ENCODE data around the gene SAC3D1.

Gene SAC3D1

GRCh38 chr11:65027213-65028067, 13.6 kb upstream of the SAC3D1 start, which contains the start of gene SNX15:
Gene SNX15 (plus strand): TSS chr11:65027439. CDS start chr11:65027538, 99 bp downstream.
- peak; percentile 85 to 87 for DNase-seq

- DNase-seq: no peak
These were observed 8.8 kb upstream of the SAC3D1 start for GRCh38 chr11:65032216-65032615.

GRCh38 chr11:65034423-65034822, 6.6 kb upstream of the SAC3D1 start:
- DNase-seq: no peak

DNA sequence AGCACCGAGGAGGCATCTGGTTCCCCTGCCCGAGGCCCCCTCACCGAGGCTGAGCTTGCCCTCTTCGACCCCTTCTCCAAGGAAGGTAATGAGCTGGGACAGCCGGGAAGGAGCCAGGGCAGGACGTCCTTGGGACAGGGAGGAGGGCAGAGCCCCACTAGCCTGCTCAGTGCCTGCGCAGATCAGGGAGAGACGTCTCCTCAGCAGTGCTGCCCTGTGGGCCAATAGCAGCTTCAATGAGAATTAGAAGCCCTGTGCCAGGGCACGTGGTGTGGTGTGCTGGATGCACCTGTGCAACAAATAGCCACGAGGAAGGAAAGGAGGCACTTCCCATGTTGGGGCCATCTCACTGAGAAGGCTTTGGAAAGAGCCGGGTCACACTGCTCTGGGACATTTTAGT, 5.4 kb upstream of the SAC3D1 start:
- DNase-seq: no peak

DNA sequence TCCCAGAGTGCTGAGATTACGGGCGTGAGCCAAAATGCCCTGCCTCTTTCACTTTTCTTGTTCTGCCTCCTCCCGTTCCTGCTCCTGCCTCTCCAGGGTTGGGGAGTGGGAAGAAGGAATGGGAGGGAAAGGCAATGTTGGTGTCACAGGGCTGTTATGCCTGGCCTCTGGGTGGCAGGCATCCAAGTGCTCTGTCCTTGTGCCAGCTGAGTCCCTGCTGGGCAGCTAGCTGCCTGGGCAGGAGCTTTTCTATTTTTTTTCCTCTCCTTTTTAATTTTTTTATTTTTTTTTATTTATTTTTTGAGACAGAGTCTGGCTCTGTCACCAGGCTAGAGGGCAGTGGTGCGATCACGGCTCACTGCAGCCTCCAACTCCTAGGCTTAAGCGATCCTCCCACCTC, 4.1 kb upstream of the SAC3D1 start:
- no peak for DNase-seq

DNA sequence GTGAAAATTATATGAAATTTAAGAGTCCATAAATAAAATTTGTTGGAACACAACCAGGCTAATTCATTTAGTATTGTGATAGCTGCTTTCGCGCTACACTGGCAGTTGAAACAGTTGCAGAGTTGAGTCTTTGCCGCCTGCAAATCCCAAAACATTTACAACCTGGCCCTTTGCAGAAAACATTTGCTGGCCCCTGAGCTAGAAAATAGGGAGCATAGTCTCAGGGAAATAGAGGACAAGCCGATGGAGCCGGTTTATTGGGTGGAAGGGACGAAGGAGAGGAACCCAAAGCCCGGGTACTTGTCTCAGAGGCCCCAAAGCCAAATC, 527 bp upstream of the SAC3D1 start:
- DNase-seq: no peak

DNA sequence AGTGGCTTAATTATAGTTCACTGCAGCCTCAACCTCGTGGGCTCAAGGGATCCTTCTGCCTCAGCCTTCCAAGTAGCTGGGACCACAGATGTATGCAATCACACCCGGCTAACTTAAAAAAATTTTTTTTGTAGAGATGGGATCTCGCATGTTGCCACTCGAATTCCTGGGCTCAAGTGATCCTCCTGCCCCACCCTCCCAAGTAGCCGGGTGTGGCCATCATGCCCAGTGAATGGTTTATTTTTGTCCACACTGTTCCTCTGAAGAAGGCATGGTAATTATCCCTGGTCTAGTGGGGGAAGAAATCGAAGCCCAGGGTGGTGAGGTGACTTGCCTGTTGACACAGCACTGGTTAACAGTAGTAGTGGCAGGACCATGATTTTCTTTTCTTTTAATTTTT, 1.9 kb downstream of the SAC3D1 start:
- DNase-seq: no peak

- no peak for DNase-seq
These were observed 3.0 kb downstream of the SAC3D1 start for GRCh38 chr11:65043881-65044501.

GRCh38 chr11:65045061-65045460, 4.1 kb downstream of the SAC3D1 start:
- DNase-seq: no peak

DNA sequence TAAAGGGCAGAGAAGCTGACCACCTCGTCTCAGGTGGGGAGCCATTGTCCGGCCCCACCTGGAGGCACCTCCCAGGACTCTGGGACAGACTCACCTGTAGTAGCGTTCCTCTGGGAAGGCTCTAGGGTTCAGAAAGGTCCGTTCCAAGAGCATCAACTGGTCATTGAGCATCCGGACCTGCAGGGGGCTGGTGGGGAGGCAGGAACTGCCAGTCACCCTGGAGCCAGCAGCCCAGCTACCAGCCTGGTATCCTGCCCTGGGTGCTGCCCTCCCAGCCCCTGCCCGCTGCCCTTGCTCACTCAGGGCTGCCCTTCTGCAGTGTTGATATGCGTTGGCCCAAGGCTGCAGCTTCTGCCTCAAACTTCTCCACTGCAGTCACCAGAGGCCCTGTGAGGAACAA, 4.7 kb downstream of the SAC3D1 start:
- DNase-seq: no peak

DNA sequence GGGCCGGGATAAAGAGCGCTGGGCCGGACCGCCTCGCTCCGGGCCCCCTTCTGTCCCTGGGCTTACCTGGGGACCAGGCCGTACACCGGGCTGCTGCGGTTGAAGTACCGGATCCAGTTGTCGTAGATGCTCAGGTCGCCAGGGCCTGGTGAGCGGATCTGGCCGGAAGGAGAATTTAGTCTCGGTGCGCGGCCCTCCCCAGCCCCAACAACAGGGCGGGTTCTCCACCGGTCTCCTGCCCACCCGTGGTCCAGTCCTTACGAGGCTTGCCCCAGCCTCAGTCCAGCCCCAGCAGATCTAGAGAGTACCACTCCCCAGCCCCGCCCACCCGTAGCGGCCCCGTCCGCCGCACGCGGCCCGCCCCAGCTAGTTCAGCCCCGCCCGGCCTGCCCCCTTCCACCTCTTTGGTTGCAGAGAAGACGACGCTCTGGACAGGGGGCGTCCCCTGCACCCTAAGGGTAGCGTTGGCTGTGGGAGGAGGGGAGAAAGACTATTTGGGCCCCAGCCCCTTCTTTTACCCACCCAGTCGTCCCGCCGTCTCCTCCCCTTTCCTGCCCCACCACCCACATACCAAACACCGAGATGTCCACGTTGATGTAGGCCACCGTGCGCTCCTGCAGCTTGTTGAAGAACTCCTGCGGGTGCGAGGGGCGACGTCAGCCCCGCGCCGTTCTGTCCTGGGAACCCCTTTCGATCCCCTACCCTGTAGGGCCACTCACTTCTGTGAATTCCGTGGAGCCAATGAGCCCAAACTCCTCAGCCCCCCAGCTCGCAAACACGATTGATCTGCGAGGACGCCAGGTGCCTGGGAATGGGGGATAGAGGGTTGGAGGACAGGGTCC, 6.8 kb downstream of the SAC3D1 start:
- DNase-seq: no peak

- no peak for DNase-seq
These were observed 10.4 kb downstream of the SAC3D1 start for GRCh38 chr11:65051398-65051858.

DNA sequence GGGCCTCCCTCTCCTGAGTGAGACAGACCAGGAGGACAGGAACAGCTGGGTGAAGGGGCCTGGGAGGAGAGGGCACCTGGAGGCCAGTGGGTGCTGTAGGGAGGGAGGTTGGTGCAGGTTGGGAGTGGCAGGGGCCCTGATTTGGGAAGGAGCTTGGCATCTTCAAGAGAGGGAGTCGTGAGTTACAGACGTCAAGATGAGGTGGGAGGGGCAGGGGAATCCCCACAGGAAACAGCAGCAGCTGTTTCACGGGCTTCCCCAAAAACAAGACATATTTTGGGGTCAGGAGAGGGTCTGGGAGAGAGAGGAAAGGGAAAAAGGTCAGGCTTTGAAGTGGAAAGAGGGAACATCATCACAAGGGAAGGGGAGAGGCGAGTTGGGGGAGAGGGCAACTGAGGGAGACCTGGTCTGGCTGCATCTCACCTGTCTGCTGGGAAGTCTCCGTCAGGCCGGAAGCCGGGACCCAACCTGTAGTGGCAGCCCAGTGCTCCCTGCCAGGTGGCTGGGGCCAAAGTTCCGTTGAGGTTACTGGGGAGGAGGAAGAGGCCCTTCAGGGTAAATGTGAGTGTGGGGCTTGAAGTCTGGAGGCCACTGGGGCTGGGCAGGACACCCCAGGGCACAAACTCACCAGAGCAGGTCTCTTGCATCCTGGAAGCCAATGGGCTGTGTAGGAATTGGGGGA, 13.0 kb downstream of the SAC3D1 start:
- no peak for DNase-seq

DNA sequence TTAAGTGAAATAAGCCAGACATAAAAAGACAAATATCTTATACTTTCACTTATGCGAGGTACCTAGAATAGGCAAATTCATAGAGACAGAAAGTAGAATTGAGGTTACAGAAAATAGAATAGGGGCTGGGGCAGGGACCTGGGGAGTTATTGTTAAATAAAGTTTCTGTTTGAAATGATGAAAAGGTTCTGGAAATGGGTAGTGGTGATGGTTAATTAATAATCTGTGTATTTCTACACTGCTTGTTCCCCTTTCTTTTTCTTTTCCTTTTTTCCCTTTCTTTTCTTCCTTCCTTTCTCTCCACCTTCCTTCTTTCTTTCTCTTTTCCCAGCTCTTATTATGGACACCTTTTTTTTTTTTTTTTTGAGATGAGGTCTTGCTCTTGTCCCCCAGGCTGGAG, 14.5 kb downstream of the SAC3D1 start:
- DNase-seq: no peak

DNA sequence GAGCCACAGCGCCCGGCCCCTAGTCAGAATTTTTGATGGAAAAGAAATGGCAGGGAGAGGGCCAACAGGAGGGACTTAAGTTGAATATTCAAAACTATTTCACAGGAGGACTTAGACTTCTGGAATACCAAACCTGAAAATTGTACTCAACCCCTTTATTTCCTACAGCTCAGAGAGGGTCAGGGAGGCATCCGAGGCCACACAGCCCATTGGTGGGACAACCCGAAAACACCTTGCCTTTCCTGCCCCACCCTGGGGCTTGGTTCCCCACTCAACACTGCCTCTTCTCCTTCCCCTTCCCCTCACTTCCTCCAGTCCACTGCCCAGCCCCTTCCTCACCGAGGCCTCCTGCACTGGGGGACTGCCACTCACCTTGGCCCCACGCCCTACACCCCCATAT, 16.0 kb downstream of the SAC3D1 start:
- no peak for DNase-seq

DNA sequence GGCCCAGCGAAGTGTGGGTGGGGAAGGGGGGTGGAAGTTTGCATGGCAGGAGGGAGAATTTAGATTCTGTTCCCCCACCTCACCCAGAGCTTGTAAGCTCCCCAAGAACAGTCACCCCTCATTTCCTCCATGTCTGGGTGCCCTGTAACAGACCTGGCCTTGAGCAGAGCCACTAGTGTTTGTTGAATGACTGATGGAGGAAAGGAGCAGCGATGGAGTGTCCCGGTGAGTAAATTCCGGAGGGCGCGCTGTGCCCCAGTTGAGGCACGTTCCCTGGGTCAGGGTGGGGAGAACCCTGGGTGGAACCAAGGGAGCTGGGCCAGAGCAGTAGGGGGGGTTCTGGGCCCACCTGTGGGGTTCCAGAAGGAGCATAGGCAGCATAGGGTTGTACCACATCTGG, 16.5 kb downstream of the SAC3D1 start:
- no peak for DNase-seq

DNA sequence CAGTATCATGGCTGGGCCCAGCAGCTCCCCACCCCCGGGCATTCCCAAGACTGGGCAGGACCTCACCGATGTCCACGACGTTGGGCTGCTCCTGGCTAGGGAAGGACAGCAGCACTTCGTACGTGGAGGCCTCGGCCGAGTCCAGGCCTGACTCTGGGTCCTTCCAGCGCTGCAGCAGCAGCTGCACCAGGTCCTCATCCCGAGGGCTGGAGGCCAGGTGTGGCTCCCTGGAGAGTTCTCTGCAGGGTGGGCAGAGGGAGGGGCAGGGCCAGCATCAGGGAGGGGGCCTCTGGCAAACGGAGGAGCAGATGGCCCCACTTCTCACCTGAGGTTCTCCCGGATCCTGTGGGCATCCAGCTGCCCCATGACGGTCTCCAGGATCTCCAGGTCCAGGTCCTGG, 17.0 kb downstream of the SAC3D1 start:
- DNase-seq: no peak

- no peak for DNase-seq
These were observed 17.5 kb downstream of the SAC3D1 start, which contains the start of gene NAALADL1 for GRCh38 chr11:65058419-65059054. Gene NAALADL1 (minus strand): TSS chr11:65058553. CDS start chr11:65058521, 32 bp downstream.

DNA sequence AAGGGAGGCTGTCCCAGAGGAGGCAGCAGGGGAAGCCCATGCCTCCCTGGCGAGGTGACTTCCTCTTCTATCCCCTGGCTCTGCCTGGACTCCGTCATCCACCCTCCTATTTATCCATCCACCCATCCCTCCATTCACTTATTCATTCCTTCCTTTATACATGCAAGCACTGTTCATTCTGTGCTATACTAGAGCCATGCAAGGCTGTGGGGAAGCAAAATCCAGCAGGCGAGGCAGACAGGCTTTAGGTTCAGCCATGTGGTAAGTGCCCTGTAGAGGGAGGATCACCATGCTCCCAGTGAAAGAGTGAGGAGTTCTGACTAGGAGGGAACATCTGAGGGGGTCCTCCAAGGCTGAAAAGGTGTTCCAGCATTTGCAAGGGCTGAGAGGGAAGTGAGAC, 18.5 kb downstream of the SAC3D1 start:
- no peak for DNase-seq

GRCh38 chr11:65059959-65060824, 19.2 kb downstream of the SAC3D1 start:
- no peak for DNase-seq

GRCh38 chr11:65060913-65061408, 20.0 kb downstream of the SAC3D1 start:
- no peak for DNase-seq

Measured in stimulated activated CD4-positive, alpha-beta T cell treated with anti-CD3 and anti-CD28 coated beads, Interleukin-2, amount 100 ng/mL, for 48 hours (primary cell).